H1 (cell line): ENCODE data around the gene APC2. TPM values are rescaled to one million over a fixed set of nuclear protein-coding genes. Genes with fewer than 3 reads are reported as not detected.

ENCODE experiments used
- CTCF ChIA-PET: fragments of 300-600 bp; sonication (Branson Sonifier 250); formaldehyde crosslinking; loops from one replicate; lab custom pipeline; 2021; ENCODE audit not compliant: partially characterized antibody; lab: Charles Lee
- POLR2A ChIA-PET: fragments of 300-600 bp; sonication (Branson Sonifier 250); formaldehyde crosslinking; loops from one replicate; lab custom pipeline; 2021; ENCODE audit warnings: inconsistent platforms; ENCODE audit not compliant: partially characterized antibody; lab: Charles Lee
- DNase-seq, 2 experiments: peaks; one replicate each; pipeline versions ENCODE4 v3.0.0 to v3.0.0-alpha.2; 2010 to 2022; ENCODE audit warnings: low spot score in 2 of 2, low read depth in 1 of 2, mixed read lengths in 1 of 2
- FAIRE-seq: peaks from 2 replicates; lab custom pipeline; 2011; peaks lifted over from hg19 to GRCh38; lab: Jason Lieb, UNC
- H2AFZ ChIP-seq: 2 replicates; pipeline ENCODE4 v1.8.1; 2012; ENCODE audit warnings: low read length, inconsistent platforms
- H2AK5ac ChIP-seq: 2 replicates; pipeline ENCODE4 v1.6.1; 2013; ENCODE audit warnings: low read depth, low read length
- H2BK120ac ChIP-seq: replicated peaks from 2 replicates; pipeline ENCODE3; 2013; ENCODE audit warnings: low read depth, low read length, inconsistent platforms
- H2BK12ac ChIP-seq: 2 replicates; pipeline ENCODE4 v1.6.1; 2013; ENCODE audit warnings: low read depth, low read length
- H2BK15ac ChIP-seq: 2 replicates; pipeline ENCODE4 v1.6.1; 2013; ENCODE audit warnings: low read length
- H2BK20ac ChIP-seq: 2 replicates; pipeline ENCODE4 v1.6.1; 2013; ENCODE audit warnings: low read length
- H2BK5ac ChIP-seq: 2 replicates; pipeline ENCODE4 v1.6.1; 2013; ENCODE audit warnings: low read depth, low read length
- H3K14ac ChIP-seq: 2 replicates; pipeline ENCODE4 v1.6.1; 2013; ENCODE audit warnings: inconsistent platforms; ENCODE audit not compliant: insufficient read length
- H3K18ac ChIP-seq: 2 replicates; pipeline ENCODE4 v1.6.1; 2013; ENCODE audit warnings: low read length; ENCODE audit errors: extremely low read depth
- H3K23ac ChIP-seq: 2 replicates; pipeline ENCODE4 v1.6.1; 2013; ENCODE audit warnings: inconsistent platforms; ENCODE audit not compliant: insufficient read length
- H3K23me2 ChIP-seq: 2 replicates; pipeline ENCODE4 v1.6.1; 2013; ENCODE audit warnings: low read depth, low read length
- H3K27ac ChIP-seq: 2 replicates; pipeline ENCODE4 v1.6.1; 2011; ENCODE audit warnings: low read depth, low read length, inconsistent platforms
- H3K27me3 ChIP-seq, 4 experiments: replicated peaks in 1 of 4; 1 replicate in 1 of 4; 2 replicates in 3 of 4; pipeline versions ENCODE4 v1.6.1 to v1.8.1; 2011 to 2013; ENCODE audit warnings: low read length in 3 of 4, mild to moderate bottlenecking in 3 of 4, inconsistent platforms in 2 of 4, mixed read lengths in 2 of 4, moderate library complexity in 1 of 4; ENCODE audit not compliant: control insufficient read depth in 3 of 4, insufficient read depth in 3 of 4; ENCODE audit errors: extremely low read depth in 1 of 4
- H3K36me3 ChIP-seq, 4 experiments: 2 replicates each; pipeline versions ENCODE4 v1.6.1 to v1.8.1; 2011 to 2013; ENCODE audit warnings: mild to moderate bottlenecking in 4 of 4, low read length in 3 of 4, moderate library complexity in 2 of 4, control low read depth in 1 of 4, inconsistent platforms in 1 of 4; ENCODE audit not compliant: insufficient read depth in 4 of 4, control insufficient read depth in 2 of 4
- H3K4ac ChIP-seq: replicated peaks from 2 replicates; pipeline ENCODE3; 2013; ENCODE audit warnings: low read length, low read depth, mixed read lengths, inconsistent platforms; ENCODE audit not compliant: insufficient read length
- H3K4me1 ChIP-seq, 4 experiments: replicated peaks in 1 of 4; 1 replicate in 1 of 4; 2 replicates in 3 of 4; pipeline versions ENCODE4 v1.6.1 to v1.8.1; 2011 to 2013; ENCODE audit warnings: low read length in 3 of 4, inconsistent platforms in 2 of 4, mixed read lengths in 1 of 4; ENCODE audit not compliant: insufficient read depth in 4 of 4, control insufficient read depth in 3 of 4
- H3K4me2 ChIP-seq, 2 experiments: 2 replicates each; pipeline versions ENCODE4 v1.6.1 to v1.8.1; 2011 to 2013; ENCODE audit warnings: low read depth in 2 of 2, low read length in 2 of 2, control low read depth in 1 of 2, inconsistent platforms in 1 of 2, mild to moderate bottlenecking in 1 of 2; ENCODE audit not compliant: insufficient read depth in 1 of 2
- H3K4me3 ChIP-seq, 4 experiments: fragments of 200-600, 300-600 bp in 1 of 4; sonication (generic), shearing (Covaris generic), sonication (Bioruptor Twin) in 1 of 4; 2 replicates each; pipeline versions ENCODE4 v1.5.1 to v1.8.1; 2011 to 2016; ENCODE audit warnings: low read length in 4 of 4, low read depth in 3 of 4, control low read depth in 2 of 4, inconsistent platforms in 2 of 4, mild to moderate bottlenecking in 2 of 4, mixed read lengths in 1 of 4, moderate library complexity in 1 of 4; ENCODE audit not compliant: insufficient read depth in 2 of 4; ENCODE audit errors: extremely low read depth in 1 of 4
- H3K56ac ChIP-seq: replicated peaks from 2 replicates; pipeline ENCODE3; 2013; ENCODE audit warnings: low read depth, mild to moderate bottlenecking, mixed read lengths, low read length, inconsistent platforms; ENCODE audit not compliant: insufficient read length
- H3K79me1 ChIP-seq: 2 replicates; pipeline ENCODE4 v1.6.1; 2013; ENCODE audit warnings: low read depth, low read length, control low read depth
- H3K79me2 ChIP-seq, 2 experiments: 2 replicates each; pipeline versions ENCODE4 v1.6.1 to v1.8.1; 2012 to 2013; ENCODE audit warnings: low read length in 2 of 2, mild to moderate bottlenecking in 2 of 2, inconsistent platforms in 1 of 2; ENCODE audit not compliant: insufficient read depth in 2 of 2, control insufficient read depth in 1 of 2
- H3K9ac ChIP-seq, 4 experiments: replicated peaks in 1 of 4; 1 replicate in 1 of 4; 2 replicates in 3 of 4; pipeline versions ENCODE4 v1.6.1 to v1.8.1; 2011 to 2013; ENCODE audit warnings: low read depth in 3 of 4, low read length in 3 of 4, control low read depth in 2 of 4, mild to moderate bottlenecking in 2 of 4, moderate library complexity in 2 of 4, inconsistent platforms in 1 of 4; ENCODE audit errors: extremely low read depth in 1 of 4
- H3K9me3 ChIP-seq, 2 experiments: 2 replicates each; pipeline versions ENCODE4 v1.6.1 to v1.8.1; 2012 to 2013; ENCODE audit warnings: mild to moderate bottlenecking in 2 of 2, moderate library complexity in 2 of 2, control low read depth in 1 of 2, inconsistent platforms in 1 of 2, low read depth in 1 of 2, low read length in 1 of 2, mixed read lengths in 1 of 2; ENCODE audit not compliant: insufficient read depth in 2 of 2
- H4K20me1 ChIP-seq, 2 experiments: replicated peaks in 1 of 2; 2 replicates each; pipeline versions ENCODE3 to v1.8.1; 2011 to 2013; ENCODE audit warnings: inconsistent platforms in 2 of 2, low read length in 2 of 2, mild to moderate bottlenecking in 1 of 2; ENCODE audit not compliant: insufficient read depth in 2 of 2, control insufficient read depth in 1 of 2
- H4K5ac ChIP-seq: 2 replicates; pipeline ENCODE4 v1.6.1; 2013; ENCODE audit warnings: low read length, low read depth, mixed read lengths, inconsistent platforms; ENCODE audit not compliant: insufficient read length
- H4K8ac ChIP-seq: 2 replicates; pipeline ENCODE4 v1.8.0; 2013; ENCODE audit warnings: mild to moderate bottlenecking, moderate library complexity, low read length, inconsistent platforms; ENCODE audit not compliant: insufficient read depth; ENCODE audit errors: extremely low read depth
- H4K91ac ChIP-seq: replicated peaks from 2 replicates; pipeline ENCODE3; 2013; ENCODE audit warnings: low read length, mixed read lengths, inconsistent platforms; ENCODE audit not compliant: insufficient read length
- CTBP2 ChIP-seq: IDR thresholded peaks from 2 replicates; pipeline ENCODE4 v1.7.0; 2011; ENCODE audit warnings: borderline replicate concordance, mild to moderate bottlenecking, moderate library complexity, mixed read lengths, low read length; ENCODE audit not compliant: insufficient read depth, insufficient read length
- EGR1 ChIP-seq: IDR thresholded peaks from 2 replicates; pipeline ENCODE4 v1.6.1; 2011; ENCODE audit warnings: low read depth, low read length, borderline replicate concordance
- FOSL1 ChIP-seq: IDR thresholded peaks from 2 replicates; pipeline ENCODE4 v1.6.1; 2011; ENCODE audit warnings: mild to moderate bottlenecking, low read depth, low read length, moderate library complexity; ENCODE audit not compliant: insufficient read depth
- GTF2F1 ChIP-seq: IDR thresholded peaks from 2 replicates; pipeline ENCODE4 v1.6.1; 2012; ENCODE audit warnings: low read depth, low read length, improper control_type of control experiment, borderline replicate concordance
- JUN ChIP-seq: IDR thresholded peaks from 2 replicates; pipeline ENCODE4 v1.6.1; 2011; ENCODE audit warnings: low read depth, mild to moderate bottlenecking, improper control_type of control experiment, low read length
- KDM4A ChIP-seq: IDR thresholded peaks from one replicate; pipeline ENCODE4 v1.7.1; 2012; ENCODE audit warnings: low read depth, mild to moderate bottlenecking, moderate library complexity, low read length, inconsistent platforms; ENCODE audit not compliant: severe bottlenecking
- KDM5A ChIP-seq: fragments of 200-600 bp; IDR thresholded peaks from 2 replicates; pipeline ENCODE4 v1.7.1; 2012; ENCODE audit warnings: mild to moderate bottlenecking, low read length, inconsistent platforms, mixed read lengths
- POLR2A ChIP-seq, 2 experiments: IDR thresholded peaks; 1 replicate in 1 of 2; 2 replicates in 1 of 2; pipeline ENCODE4 v1.6.1; 2011; ENCODE audit warnings: low read depth in 2 of 2, low read length in 2 of 2, mild to moderate bottlenecking in 2 of 2; ENCODE audit errors: control extremely low read depth in 1 of 2
- POLR2AphosphoS5 ChIP-seq: IDR thresholded peaks from 2 replicates; pipeline ENCODE4 v1.6.1; 2011; ENCODE audit warnings: low read depth, low read length
- RXRA ChIP-seq: IDR thresholded peaks from 2 replicates; pipeline ENCODE4 v1.6.1; 2011; ENCODE audit warnings: low read depth, mild to moderate bottlenecking, low read length, moderate library complexity; ENCODE audit not compliant: insufficient read depth
- SIX5 ChIP-seq: IDR thresholded peaks from 2 replicates; pipeline ENCODE4 v1.6.1; 2011; ENCODE audit warnings: mild to moderate bottlenecking, low read depth, low read length
- SUZ12 ChIP-seq: fragments of 200-600 bp; sonication (generic); IDR thresholded peaks from 2 replicates; pipeline ENCODE4 v1.6.1; 2012; ENCODE audit warnings: mild to moderate bottlenecking, inconsistent platforms, low read length, moderate library complexity, mixed read lengths
- WGBS, 2 experiments: shearing (Covaris generic) in 1 of 2; methylation state at CpG; one replicate each; pipeline versions ENCODE4 v1.1.6 to v1.1.7; 2013 to 2015; ENCODE audit warnings: low lambda C conversion rate in 2 of 2, mixed read lengths in 2 of 2, inconsistent platforms in 1 of 2, low coverage in 1 of 2, missing lambda C conversion rate in 1 of 2; ENCODE audit not compliant: insufficient replicate concordance in 2 of 2, insufficient coverage in 1 of 2, insufficient read length in 1 of 2; ENCODE audit errors: extremely low coverage in 1 of 2, missing lambda C conversion rate in 1 of 2; 5-methylcytosine and 5-hydroxymethylcytosine counted together
- polyA plus RNA-seq, 7 experiments: library from polyadenylated mRNA; depleted of rRNA in 3 of 7; stranded (reverse) in 5 of 7; unstranded in 2 of 7; fragments of >200 nt in 5 of 7; fragments of 200-250 nt in 2 of 7; gene quantifications; 1 replicate in 5 of 7; 2 replicates in 1 of 7; 4 replicates in 1 of 7; pipeline versions ENCODE4 v1.2.1 to v1.2.3, GENCODE V29; 2011 to 2013; ENCODE audit warnings: missing spikeins in 2 of 7, mixed read lengths in 2 of 7
- total RNA-seq: library from RNA; stranded (reverse); fragmentation: NEBNext Ultra II Directional; extraction: Animal tissue kit (Norgen Biotek cat#: 25700); gene quantifications from 2 replicates; pipeline ENCODE4 v1.2.1, GENCODE V29; 2021

Gene APC2
- total and polyA plus RNA-seq, 2 of the 8 experiments (the other 6 are each of a cell fraction or from before 2014, with no cell fraction given), result 1.3 to 4.1 TPM

DNA sequence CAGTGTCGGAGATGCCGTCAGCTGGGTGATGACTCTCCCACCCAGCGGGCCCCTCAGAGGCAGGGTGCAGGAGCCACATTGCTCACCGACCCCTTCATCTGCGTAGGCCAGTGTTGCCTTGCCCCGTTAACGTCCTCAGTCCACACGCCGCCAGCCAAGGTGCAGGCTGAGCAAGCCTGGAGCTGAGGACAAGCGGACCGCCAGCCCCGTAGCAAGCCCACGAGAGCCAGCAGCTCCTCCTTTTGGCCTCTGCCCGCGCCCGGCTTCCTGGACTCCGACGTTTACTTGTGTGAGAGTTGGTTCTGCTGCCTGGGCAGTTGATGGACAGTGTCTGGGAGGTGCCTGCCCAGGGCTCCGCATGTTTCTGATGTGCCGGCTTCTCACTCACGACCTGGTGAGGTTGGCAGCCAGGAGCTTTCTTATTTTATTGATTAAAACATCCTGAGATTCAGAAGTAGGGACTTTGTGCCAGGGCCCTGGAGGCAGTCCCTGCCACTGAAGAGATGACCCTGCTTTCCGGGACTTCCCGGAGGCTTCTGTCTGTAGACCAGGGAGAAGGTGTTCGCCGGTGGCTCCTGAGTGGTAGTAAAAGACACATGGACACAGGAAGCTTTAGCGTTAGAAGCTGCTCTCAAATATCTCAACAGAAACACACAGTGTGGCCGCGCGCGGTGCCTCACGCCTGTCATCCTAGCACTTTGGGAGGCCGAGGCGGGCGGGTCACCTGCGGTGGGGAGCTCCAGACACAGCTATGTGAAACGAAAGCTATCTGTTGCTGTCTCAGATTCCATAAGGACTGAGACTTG is 36.7 kb upstream of the APC2 start:
- no peak overlapping the region for H2BK15ac ChIP-seq
- H2BK5ac ChIP-seq, result peak overlapping the region; percentile 52; the same call in 1 of the 2 replicates
- H4K20me1 ChIP-seq, result peaks cover 78 to 84% of the 10 kb centered on the region in 2 experiments
- no peak overlapping the region for H2AFZ ChIP-seq
- no peak overlapping the region for H3K9ac ChIP-seq
- H4K5ac ChIP-seq, result no peak overlapping the region
- H3K4me1 ChIP-seq, result peaks cover 8 to 43% (median 34%) of the 10 kb centered on the region in 4 experiments
- no peaks in the 10 kb centered on the region for H3K27me3 ChIP-seq
- ChIA-PET POLR2A (interaction anchor here (0.7 to 3.9 kb wide), 17 partner anchors 8 to 144 kb away, joined by 3 to 24 read pairs (median 3); partner anchors contain the start of gene CIRBP), CTCF (interaction anchor here (0.7 to 2.8 kb wide), 6 partner anchors 8 to 41 kb away, joined by 3 to 8 read pairs (median 4); no protein-coding TSS in a partner anchor)
- peaks cover 12% of the 10 kb centered on the region; the same call in 1 of the 2 replicates for H3K23me2 ChIP-seq
- H3K23ac ChIP-seq, result no peak overlapping the region
- no peak overlapping the region for H3K4me3 ChIP-seq
- 93% methylated on average over 36 of the region's 36 CpGs; no CpG with 5 or more reads in 1 of the 2 experiments for WGBS, 2 experiments
- H3K56ac ChIP-seq, result no peak overlapping the region
- no peak for FAIRE-seq
- no peak overlapping the region for H4K91ac ChIP-seq
- no peaks in the 10 kb centered on the region for H3K9me3 ChIP-seq
- no peak overlapping the region for H3K14ac ChIP-seq
- no peak overlapping the region for H2BK12ac ChIP-seq
- no peak overlapping the region for H2BK20ac ChIP-seq
- no peak overlapping the region for H2BK120ac ChIP-seq
- peaks cover 0 to 16% (median 4%) of the 10 kb centered on the region in 4 experiments; a peak in 7 of 8 replicates for H3K36me3 ChIP-seq
- H3K27ac ChIP-seq, result no peak overlapping the region
- no peak overlapping the region for H3K18ac ChIP-seq
- no peak overlapping the region for H3K4me2 ChIP-seq
- peaks cover 30% of the 10 kb centered on the region for H3K79me1 ChIP-seq
- H3K4ac ChIP-seq, result no peak overlapping the region
- DNase-seq, result no peak
- peaks cover 79 to 99% of the 10 kb centered on the region in 2 experiments for H3K79me2 ChIP-seq
- H4K8ac ChIP-seq, result no peak overlapping the region; the same call in 1 of the 2 replicates
- H2AK5ac ChIP-seq, result no peak overlapping the region
- TF ChIP-seq POLR2A (IDR thresholded peaks at IDR 0.05; ENCODE audit: control extremely low read depth in 1 of 2, low read depth in 2 of 2, low read length in 2 of 2) (no peak), SIX5 (no peak), KDM5A (no peak), JUN (no peak), GTF2F1 (no peak), KDM4A (no peak), CTBP2 (no peak), POLR2AphosphoS5 (no peak), FOSL1 (no peak), EGR1 (no peak), RXRA (no peak), SUZ12 (no peak)
